GM18505 (cell line): Measurements from ENCODE around the gene NPEPL1.
A peak's percentile ranks its signal among the peaks of the same experiment; 100 is the strongest.
"Not testable (repeated sequence)": the region's sequence is repeated elsewhere in the genome, so short reads cannot be mapped to it uniquely, and the experiment has no call there.

Source experiments
- ATAC-seq: cut with Tn5 transposase; IDR thresholded peaks from one replicate; pipeline ENCODE4 v1.9.1; 2021; ENCODE audit not compliant: unreplicated experiment
- POLR2A ChIP-seq: IDR thresholded peaks from 4 replicates; pipeline ENCODE4 v1.6.1; 2011; ENCODE audit warnings: borderline replicate concordance; ENCODE audit not compliant: insufficient read depth, insufficient read length; ENCODE audit errors: extremely low read depth

NPEPL1 gene

GRCh38 chr20:58692579-58693225 lies at the start of gene NPEPL1:
Gene NPEPL1, plus strand, starts transcription at chr20:58692800. Its CDS starts 101 bp downstream, at chr20:58692901.
- TF ChIP-seq POLR2A: peak; percentile 57
- ATAC-seq: peak; percentile 90

GRCh38 chr20:58642896-58643295 lies 49.7 kb upstream of the NPEPL1 start:
- not testable (repeated sequence) for ATAC-seq

- no peak for TF ChIP-seq POLR2A
- no peak for ATAC-seq
Measured at GRCh38 chr20:58645412-58645968, 47.1 kb upstream of the NPEPL1 start.

GRCh38 chr20:58646257-58646656 lies 46.3 kb upstream of the NPEPL1 start:
- no peak for ATAC-seq

GRCh38 chr20:58646703-58647102 lies 45.9 kb upstream of the NPEPL1 start:
- ATAC-seq: no peak
- no peak for TF ChIP-seq POLR2A

More at GRCh38 chr20:58646257-58646656, 46.3 kb upstream of the NPEPL1 start:
- no peak for TF ChIP-seq POLR2A

- TF ChIP-seq POLR2A: no peak
- no peak for ATAC-seq
Measured at GRCh38 chr20:58647162-58647795, 45.3 kb upstream of the NPEPL1 start.

GRCh38 chr20:58647796-58648501 lies 44.7 kb upstream of the NPEPL1 start:
- ATAC-seq: no peak
- TF ChIP-seq POLR2A: no peak

- not testable (repeated sequence) for ATAC-seq
Measured at GRCh38 chr20:58648502-58648825, 44.1 kb upstream of the NPEPL1 start.

GRCh38 chr20:58649288-58650180 lies 43.1 kb upstream of the NPEPL1 start:
- no peak for TF ChIP-seq POLR2A
- no peak for ATAC-seq

- no peak for TF ChIP-seq POLR2A
- ATAC-seq: peak; percentile 11
Measured at GRCh38 chr20:58650181-58650775, 42.3 kb upstream of the NPEPL1 start.

GRCh38 chr20:58650776-58651558 lies 41.6 kb upstream of the NPEPL1 start, which contains the start of gene STX16:
Gene STX16, plus strand, starts transcription at chr20:58651283. Its CDS starts 724 bp downstream, at chr20:58652007.
- peak; percentile 78 for TF ChIP-seq POLR2A
- ATAC-seq: peak; percentile 63

GRCh38 chr20:58651559-58651945 lies 41.0 kb upstream of the NPEPL1 start:
- no peak for ATAC-seq
- TF ChIP-seq POLR2A: no peak
